Measurements from ENCODE around the gene PLVAP. TPM values are rescaled to one million over a fixed set of nuclear protein-coding genes. Genes with fewer than 3 reads are reported as not detected.
A peak's percentile ranks its signal among the peaks of the same experiment; 100 is the strongest.

Gene PLVAP
- total and polyA plus RNA-seq, 9 of the 15 experiments (the other 6 are each of a cell fraction or from before 2014, with no cell fraction given): 0.09 to 0.84 (median 0.51) TPM; not detected in 4

DNA sequence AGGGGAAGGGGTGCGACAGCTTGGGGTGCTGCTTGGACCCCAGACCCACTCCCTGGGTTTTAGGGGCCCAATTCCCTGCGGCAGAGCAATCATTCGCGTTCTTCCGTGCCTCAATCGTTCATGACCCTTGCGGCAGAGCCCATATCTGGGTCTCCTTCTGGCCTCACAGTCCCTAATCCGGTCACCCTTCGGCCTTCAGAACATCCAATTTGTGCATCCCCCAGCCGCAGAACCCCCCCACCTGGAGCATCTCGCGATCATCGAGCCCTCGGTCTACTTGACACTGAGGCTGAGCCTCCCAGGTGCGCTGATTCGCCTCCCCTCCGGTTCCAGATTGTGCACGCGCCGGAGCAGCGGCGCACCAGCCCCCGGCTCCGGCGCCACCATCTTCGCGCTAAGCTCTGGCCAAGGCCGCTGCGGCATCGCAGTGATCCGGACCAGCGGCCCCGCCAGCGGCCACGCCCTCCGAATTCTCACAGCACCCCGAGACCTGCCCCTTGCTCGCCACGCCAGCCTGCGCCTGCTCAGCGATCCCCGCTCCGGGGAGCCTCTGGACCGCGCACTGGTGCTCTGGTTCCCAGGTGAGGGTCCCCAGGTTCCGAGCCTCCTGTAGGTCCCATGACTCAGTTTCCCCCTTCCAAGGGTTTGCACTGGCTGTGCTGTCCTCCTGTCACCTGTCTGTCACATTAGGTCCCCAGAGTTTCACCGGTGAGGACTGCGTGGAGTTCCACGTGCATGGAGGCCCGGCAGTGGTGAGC, 39.3 kb downstream of the PLVAP start (continued):
- TF ChIP-seq HSF4 (CRISPR knock-in tag; IDR thresholded peaks at IDR 0.05; ENCODE audit: borderline replicate concordance) (no peak), KLF1 (tag; IDR thresholded peaks at IDR 0.05) (no peak), BRF1 (IDR thresholded peaks at IDR 0.05; ENCODE audit: borderline replicate concordance, extremely low read depth, insufficient read length) (no peak), EZH2 (IDR thresholded peaks at IDR 0.05; ENCODE audit: borderline replicate concordance, low read depth, low read length) (no peak), GATA2 (CRISPR knock-in tag; IDR thresholded peaks at IDR 0.05) (no peak), JUNB (CRISPR knock-in tag; conservative IDR thresholded peaks at IDR 0.05) (no peak), BDP1 (IDR thresholded peaks at IDR 0.05; ENCODE audit: insufficient read depth, insufficient read length) (no peak), ZBTB8A (IDR thresholded peaks at IDR 0.05; ENCODE audit: partially characterized antibody) (no peak), ZNF311 (CRISPR knock-in tag; IDR thresholded peaks at IDR 0.05) (no peak), KHSRP (IDR thresholded peaks at IDR 0.05) (no peak), PML (IDR thresholded peaks at IDR 0.05; ENCODE audit: low read length) (0 out of 2 replicates have a peak, but pooled peaks have one; percentile 17), TRIM24 (IDR thresholded peaks at IDR 0.05) (no peak), PHB2 (IDR thresholded peaks at IDR 0.05; ENCODE audit: low read depth) (no peak), CBFB (CRISPR knock-in tag; IDR thresholded peaks at IDR 0.05) (peak; percentile 36; the same call in 1 of the 2 replicates), JUND (IDR thresholded peaks at IDR 0.05; ENCODE audit: borderline replicate concordance, low read depth, low read length) (no peak), JUND (tag; IDR thresholded peaks at IDR 0.05; ENCODE audit: borderline replicate concordance, low read depth, low read length) (no peak), ILK (tag; IDR thresholded peaks at IDR 0.05; ENCODE audit: borderline replicate concordance, low read depth) (no peak), TRIM28 (IDR thresholded peaks at IDR 0.05) (no peak; the same call in 1 of the 2 replicates), CBX8 (IDR thresholded peaks at IDR 0.05; ENCODE audit: borderline replicate concordance, extremely low read depth, low read depth, low read length, poor library complexity, severe bottlenecking) (no peak)
- TF ChIP-seq, protein P1, sequence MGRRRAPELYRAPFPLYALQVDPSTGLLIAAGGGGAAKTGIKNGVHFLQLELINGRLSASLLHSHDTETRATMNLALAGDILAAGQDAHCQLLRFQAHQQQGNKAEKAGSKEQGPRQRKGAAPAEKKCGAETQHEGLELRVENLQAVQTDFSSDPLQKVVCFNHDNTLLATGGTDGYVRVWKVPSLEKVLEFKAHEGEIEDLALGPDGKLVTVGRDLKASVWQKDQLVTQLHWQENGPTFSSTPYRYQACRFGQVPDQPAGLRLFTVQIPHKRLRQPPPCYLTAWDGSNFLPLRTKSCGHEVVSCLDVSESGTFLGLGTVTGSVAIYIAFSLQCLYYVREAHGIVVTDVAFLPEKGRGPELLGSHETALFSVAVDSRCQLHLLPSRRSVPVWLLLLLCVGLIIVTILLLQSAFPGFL (CRISPR knock-in tag; IDR thresholded peaks at IDR 0.05): no peak
- TF ChIP-seq, protein P2, sequence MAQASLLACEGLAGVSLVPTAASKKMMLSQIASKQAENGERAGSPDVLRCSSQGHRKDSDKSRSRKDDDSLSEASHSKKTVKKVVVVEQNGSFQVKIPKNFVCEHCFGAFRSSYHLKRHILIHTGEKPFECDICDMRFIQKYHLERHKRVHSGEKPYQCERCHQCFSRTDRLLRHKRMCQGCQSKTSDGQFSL (CRISPR knock-in tag; IDR thresholded peaks at IDR 0.05): peak; percentile 88
- TF ChIP-seq, protein P2 (tag; IDR thresholded peaks at IDR 0.05): peak in 1 of 2 experiments; percentile 42; a peak in 1 of 4 replicates
- TF ChIP-seq, protein P3, sequence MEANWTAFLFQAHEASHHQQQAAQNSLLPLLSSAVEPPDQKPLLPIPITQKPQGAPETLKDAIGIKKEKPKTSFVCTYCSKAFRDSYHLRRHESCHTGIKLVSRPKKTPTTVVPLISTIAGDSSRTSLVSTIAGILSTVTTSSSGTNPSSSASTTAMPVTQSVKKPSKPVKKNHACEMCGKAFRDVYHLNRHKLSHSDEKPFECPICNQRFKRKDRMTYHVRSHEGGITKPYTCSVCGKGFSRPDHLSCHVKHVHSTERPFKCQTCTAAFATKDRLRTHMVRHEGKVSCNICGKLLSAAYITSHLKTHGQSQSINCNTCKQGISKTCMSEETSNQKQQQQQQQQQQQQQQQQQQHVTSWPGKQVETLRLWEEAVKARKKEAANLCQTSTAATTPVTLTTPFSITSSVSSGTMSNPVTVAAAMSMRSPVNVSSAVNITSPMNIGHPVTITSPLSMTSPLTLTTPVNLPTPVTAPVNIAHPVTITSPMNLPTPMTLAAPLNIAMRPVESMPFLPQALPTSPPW (CRISPR knock-in tag; IDR thresholded peaks at IDR 0.05): no peak
- TF ChIP-seq, protein P4, sequence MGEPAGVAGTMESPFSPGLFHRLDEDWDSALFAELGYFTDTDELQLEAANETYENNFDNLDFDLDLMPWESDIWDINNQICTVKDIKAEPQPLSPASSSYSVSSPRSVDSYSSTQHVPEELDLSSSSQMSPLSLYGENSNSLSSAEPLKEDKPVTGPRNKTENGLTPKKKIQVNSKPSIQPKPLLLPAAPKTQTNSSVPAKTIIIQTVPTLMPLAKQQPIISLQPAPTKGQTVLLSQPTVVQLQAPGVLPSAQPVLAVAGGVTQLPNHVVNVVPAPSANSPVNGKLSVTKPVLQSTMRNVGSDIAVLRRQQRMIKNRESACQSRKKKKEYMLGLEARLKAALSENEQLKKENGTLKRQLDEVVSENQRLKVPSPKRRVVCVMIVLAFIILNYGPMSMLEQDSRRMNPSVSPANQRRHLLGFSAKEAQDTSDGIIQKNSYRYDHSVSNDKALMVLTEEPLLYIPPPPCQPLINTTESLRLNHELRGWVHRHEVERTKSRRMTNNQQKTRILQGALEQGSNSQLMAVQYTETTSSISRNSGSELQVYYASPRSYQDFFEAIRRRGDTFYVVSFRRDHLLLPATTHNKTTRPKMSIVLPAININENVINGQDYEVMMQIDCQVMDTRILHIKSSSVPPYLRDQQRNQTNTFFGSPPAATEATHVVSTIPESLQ (CRISPR knock-in tag; IDR thresholded peaks at IDR 0.05): no peak

All from K562 (cell line).